Heart left ventricle (tissue), 16 donors: ENCODE data around the gene SLC6A17. TPM values are rescaled to one million over a fixed set of nuclear protein-coding genes. Genes with fewer than 3 reads are reported as not detected.

Source experiments
- ATAC-seq, 4 donors: fragments of 200-7000 bp; cut with Tn5 transposase; one replicate each; pipeline ENCODE4 v1.9.1; 2020 to 2022; ENCODE audit warnings: moderate library complexity in 4 of 4, mild to moderate bottlenecking in 3 of 4, moderate number of reproducible peaks in 1 of 4
- DNase-seq, 5 donors: peaks; one replicate each; pipeline ENCODE4 v3.0.0-alpha.2; 2020
- H3K27ac ChIP-seq, 12 donors: fragments of 200-600 bp; sonication (generic) in 4 of 12; one replicate each; pipeline versions ENCODE4 v1.5.0 to v1.8.0; 2016 to 2022; ENCODE audit warnings: mild to moderate bottlenecking in 2 of 12
- H3K27me3 ChIP-seq, 9 donors: fragments of 200-600 bp; sonication (generic) in 2 of 9; one replicate each; pipeline versions ENCODE4 v1.5.1 to v1.8.0; 2016 to 2022; ENCODE audit warnings: mild to moderate bottlenecking in 3 of 9
- H3K36me3 ChIP-seq, 9 donors: fragments of 200-600 bp; sonication (generic) in 2 of 9; one replicate each; pipeline versions ENCODE4 v1.5.0 to v1.8.0; 2018 to 2022; ENCODE audit warnings: mild to moderate bottlenecking in 2 of 9
- H3K4me1 ChIP-seq, 12 donors: fragments of 200-600 bp; sonication (generic) in 4 of 12; one replicate each; pipeline versions ENCODE4 v1.5.0 to v1.8.0; 2016 to 2022; ENCODE audit warnings: mild to moderate bottlenecking in 3 of 12
- H3K4me3 ChIP-seq, 12 donors: fragments of 200-600 bp; sonication (generic) in 4 of 12; one replicate each; pipeline versions ENCODE4 v1.5.0 to v1.8.0; 2017 to 2022; ENCODE audit warnings: mild to moderate bottlenecking in 9 of 12, moderate library complexity in 4 of 12
- H3K9me3 ChIP-seq, 12 donors: fragments of 200-600 bp; sonication (generic) in 4 of 12; one replicate each; pipeline versions ENCODE4 v1.5.0 to v1.8.0; 2016 to 2022; ENCODE audit warnings: mild to moderate bottlenecking in 1 of 12
- POLR2A ChIP-seq, 2 donors: fragments of 450-650 bp; IDR thresholded peaks; one replicate each; pipeline ENCODE4 v1.6.1; 2017; ENCODE audit warnings: antibody characterized with exemption in 2 of 2, mild to moderate bottlenecking in 2 of 2, moderate library complexity in 2 of 2
- WGBS, 4 donors: extraction: QIAGEN DNeasy Blood & Tissue Kit in 2 of 4; methylation state at CpG; one replicate each; pipeline versions ENCODE4 v1.1.5 to v1.1.7; 2013 to 2018; 5-methylcytosine and 5-hydroxymethylcytosine counted together
- intact Hi-C, 10 donors: fragments of 100-400 bp; cut with DNase I; formaldehyde crosslinking; loops; one replicate each; pipeline versions ENCODE4 v1.11.1 to v1.14.2; 2022
- polyA plus RNA-seq, 2 donors: library from polyadenylated mRNA; stranded (reverse); fragments of 200-250 nt; gene quantifications; one replicate each; pipeline ENCODE4 v1.2.3, GENCODE V29; 2013
- total RNA-seq, 9 donors: library from RNA; depleted of rRNA in 2 of 9; stranded (reverse); fragments of >200 nt in 2 of 9; fragmentation: NEBNext Ultra II Directional in 3 of 9; extraction: Animal tissue kit (Norgen Biotek cat#: 25700) in 3 of 9; gene quantifications; one replicate each; pipeline versions ENCODE4 v1.1.0 to v1.2.4, GENCODE V29; 2016 to 2023
- TF ChIP-seq, protein P1 (sequence below), 12 donors: fragments of 200-600 bp; sonication (generic) in 4 of 12; IDR thresholded peaks; one replicate each; pipeline versions ENCODE4 v1.5.0 to v1.8.0; 2018 to 2022; ENCODE audit warnings: antibody characterized with exemption in 12 of 12, mild to moderate bottlenecking in 5 of 12
- donor health status: ischemic (EF 13 %, LVEDD 7.1; RV severe dilation, severe dysfunction).
- donor health status: healthy with polysubstance abuse.
- donor health status: DM: no; HTN: yes; CAD: no.
- donor health status: DM: no; HTN: no; CAD: no.
- donor health status: ischemic (EF 25% LVEDD 6.9; RV normal size, moderate dysfunction).
- donor health status: ischemic (EF 25% LVEDD 5.7; RV mildly dilated, moderate dysfunction).
- donor health status: healthy.
- donor health status: DM: yes; HTN: yes; CAD: no.
- donor health status: ischemic (EF 35%, LVEDD 5.7; RV mildly dilated, moderate dysfunction).
- donor health status: nonischemic (EF 11% LVEDD 7.7; RV severe dilation, severe dysfunction).
- donor health status: DM: yes; HTN: yes; CAD: no.
- donor health status: PGD.
- donor health status: ischemic (EF 29% LVEDD 5.4; RV normal size, mild dysfunction).
- donor health status: nonischemic (EF 23%, LVEDD 6.1; RV moderate dilation, normal function).

SLC6A17 gene
- total and polyA plus RNA-seq, 11 donors = 0.07 to 0.50 (median 0.24) TPM; not detected in 3

DNA sequence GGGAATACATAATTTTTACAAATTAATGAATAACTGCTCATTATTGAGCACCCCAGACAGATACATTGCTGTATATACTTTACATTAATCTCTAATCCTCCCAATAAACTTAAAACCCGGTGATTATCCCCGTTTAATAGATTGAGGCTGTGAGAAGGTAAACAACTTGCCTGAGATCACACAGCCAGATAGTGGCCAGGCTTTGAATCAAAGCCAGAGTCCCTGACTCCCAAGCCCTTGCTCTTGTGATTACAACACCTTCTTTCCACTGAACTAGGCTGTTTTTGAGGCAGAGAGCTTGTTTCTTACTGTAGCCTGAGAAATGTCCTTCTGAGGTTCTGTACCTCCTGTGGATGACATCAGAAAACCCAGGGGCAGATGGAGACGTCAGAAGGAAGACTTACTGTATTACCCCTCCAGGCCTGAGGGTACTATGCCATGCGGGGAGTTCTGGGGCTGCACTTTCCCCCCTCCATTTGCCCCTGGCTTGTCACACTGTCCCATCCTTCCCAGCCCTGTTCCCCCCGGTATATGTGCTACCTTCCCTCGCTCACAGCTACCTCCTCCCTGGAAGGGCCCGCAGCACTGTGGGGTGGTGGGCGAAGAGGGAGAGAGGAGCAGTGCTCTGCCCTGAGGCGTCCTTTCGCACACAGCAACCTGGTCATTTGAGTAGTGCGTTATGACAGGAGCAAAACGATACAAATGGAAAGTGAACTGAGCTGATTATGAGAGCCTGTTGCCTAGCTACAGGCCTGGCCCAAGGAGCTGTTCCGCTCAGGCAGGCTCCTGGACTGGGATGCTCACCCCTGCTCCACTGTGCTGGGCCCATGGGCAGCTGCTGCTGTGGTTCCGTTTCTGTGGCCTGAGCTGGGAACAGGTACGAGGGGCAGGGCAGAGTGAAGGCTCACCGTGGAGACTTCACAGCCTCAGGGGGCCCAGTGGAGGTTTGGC, 64.4 kb downstream of the SLC6A17 start:
- Histone ChIP-seq H3K27ac (no peak overlapping the region), H3K36me3 (peaks cover 0 to 10% (median 0%) of the 10 kb centered on the region in 9 donors), H3K9me3 (no peaks in the 10 kb centered on the region), H3K4me3 (no peak overlapping the region), H3K27me3 (peaks cover 0 to 13% (median 0%) of the 10 kb centered on the region in 9 donors), H3K4me1 (peaks cover 0 to 52% (median 21%) of the 10 kb centered on the region in 12 donors)
- no peak for TF ChIP-seq POLR2A (IDR thresholded peaks at IDR 0.05)
- TF ChIP-seq, protein P1, sequence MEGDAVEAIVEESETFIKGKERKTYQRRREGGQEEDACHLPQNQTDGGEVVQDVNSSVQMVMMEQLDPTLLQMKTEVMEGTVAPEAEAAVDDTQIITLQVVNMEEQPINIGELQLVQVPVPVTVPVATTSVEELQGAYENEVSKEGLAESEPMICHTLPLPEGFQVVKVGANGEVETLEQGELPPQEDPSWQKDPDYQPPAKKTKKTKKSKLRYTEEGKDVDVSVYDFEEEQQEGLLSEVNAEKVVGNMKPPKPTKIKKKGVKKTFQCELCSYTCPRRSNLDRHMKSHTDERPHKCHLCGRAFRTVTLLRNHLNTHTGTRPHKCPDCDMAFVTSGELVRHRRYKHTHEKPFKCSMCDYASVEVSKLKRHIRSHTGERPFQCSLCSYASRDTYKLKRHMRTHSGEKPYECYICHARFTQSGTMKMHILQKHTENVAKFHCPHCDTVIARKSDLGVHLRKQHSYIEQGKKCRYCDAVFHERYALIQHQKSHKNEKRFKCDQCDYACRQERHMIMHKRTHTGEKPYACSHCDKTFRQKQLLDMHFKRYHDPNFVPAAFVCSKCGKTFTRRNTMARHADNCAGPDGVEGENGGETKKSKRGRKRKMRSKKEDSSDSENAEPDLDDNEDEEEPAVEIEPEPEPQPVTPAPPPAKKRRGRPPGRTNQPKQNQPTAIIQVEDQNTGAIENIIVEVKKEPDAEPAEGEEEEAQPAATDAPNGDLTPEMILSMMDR (IDR thresholded peaks at IDR 0.05) = no peak
- ATAC-seq (no peak), DNase-seq (no peak)
- intact Hi-C loops = loop anchor here in 5 of 10 donors (5.0 to 10.0 kb wide), 2 partner anchors 50 to 193 kb away; partner anchors contain the start of gene LAMTOR5 (in 4 of the 5)
- 77 to 86% (median 79%) methylated on average over 14 to 16 of the region's 16 CpGs for WGBS, 4 donors

DNA sequence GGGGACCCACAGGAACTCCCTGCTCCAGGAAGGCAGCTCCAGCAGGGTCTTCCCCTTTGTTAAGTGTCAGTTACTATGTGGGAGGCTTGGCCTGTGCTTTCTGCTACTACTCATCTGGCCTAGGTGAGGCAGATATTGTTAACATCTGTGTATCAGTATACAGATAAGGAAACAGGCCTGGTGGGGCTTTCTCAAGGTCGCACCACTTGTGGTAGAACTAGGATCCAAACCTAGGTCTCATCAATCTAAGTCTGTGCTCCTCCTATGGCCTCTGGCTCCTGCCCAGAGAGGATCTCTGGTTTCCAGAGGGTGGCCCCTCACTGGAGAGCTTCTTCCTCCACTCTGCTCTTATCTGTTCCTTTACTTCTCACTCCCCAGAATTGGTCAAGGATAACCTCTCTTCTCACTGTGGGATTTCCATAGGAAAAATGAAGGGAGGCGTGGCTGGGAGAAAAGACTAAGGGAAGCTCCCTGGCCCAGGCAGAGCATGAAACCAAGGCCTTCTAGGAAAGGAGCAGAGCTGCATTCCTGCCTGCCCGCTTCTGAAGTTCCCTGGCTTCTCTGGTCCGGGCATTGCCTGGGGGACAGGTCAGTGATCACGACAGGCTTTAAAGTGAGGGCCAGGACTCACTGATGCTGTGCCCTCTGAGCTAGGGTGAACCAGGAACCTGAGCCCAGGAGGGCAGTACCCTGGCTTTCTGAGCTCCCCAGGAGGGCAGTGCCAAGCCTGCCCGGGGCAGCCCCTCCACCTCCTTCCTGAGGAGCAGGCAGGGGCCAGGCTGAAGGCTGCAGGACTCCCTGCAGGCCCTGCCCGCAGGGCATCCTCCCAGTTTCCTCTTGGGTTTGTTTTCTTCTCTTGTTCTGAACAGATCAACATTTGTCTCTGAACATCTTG, 65.6 kb downstream of the SLC6A17 start:
- intact Hi-C loops = loop anchor here in 2 of 10 donors (10.0 kb wide), 1 partner anchor 49 kb away; no protein-coding TSS in a partner anchor
- H3K9me3 ChIP-seq = no peaks in the 10 kb centered on the region
- H3K4me3 ChIP-seq = no peak overlapping the region
- H3K27ac ChIP-seq = no peak overlapping the region
- peaks cover 0 to 12% (median 0%) of the 10 kb centered on the region in 9 donors for H3K27me3 ChIP-seq
- WGBS, 4 donors = 79 to 89% (median 87%) methylated on average over 6 to 7 of the region's 7 CpGs
- no peak for ATAC-seq
- peaks cover 0 to 47% (median 19%) of the 10 kb centered on the region in 12 donors for H3K4me1 ChIP-seq
- no peak for DNase-seq
- TF ChIP-seq, protein P1 (IDR thresholded peaks at IDR 0.05) = no peak
- no peak for TF ChIP-seq POLR2A (IDR thresholded peaks at IDR 0.05)
- H3K36me3 ChIP-seq = peaks cover 0 to 10% (median 0%) of the 10 kb centered on the region in 9 donors

DNA sequence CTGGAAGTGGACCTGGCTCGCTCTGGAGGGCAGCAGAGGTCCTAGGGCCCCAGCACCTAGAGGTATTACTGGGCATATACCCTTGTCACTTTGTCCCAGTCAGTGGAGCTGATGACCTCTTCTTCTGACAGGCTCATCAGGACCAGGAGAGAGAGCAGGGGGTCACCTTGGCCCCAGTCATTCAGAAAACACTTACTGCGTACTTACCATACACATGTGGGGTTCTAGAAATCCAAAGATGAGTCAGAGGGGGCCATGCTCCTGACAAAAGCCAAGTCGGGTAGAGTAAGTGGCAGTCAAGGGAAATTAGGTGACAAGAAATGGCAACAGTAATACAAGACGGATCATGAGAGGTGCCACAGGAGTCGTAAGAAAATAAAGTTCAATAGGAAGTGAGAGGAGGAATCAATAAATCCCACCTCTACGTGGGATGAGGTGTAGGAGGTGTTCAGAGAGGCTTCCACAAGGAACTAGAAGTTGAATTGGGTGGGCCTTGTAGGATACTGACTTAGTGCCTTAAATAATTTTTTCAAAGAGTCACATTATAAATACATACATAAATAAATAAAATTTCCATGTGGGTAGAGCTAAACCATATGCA, 66.7 kb downstream of the SLC6A17 start:
- H3K36me3 ChIP-seq = peaks cover 0 to 10% (median 0%) of the 10 kb centered on the region in 9 donors
- H3K4me3 ChIP-seq = no peak overlapping the region
- H3K27me3 ChIP-seq = peaks cover 0 to under 1% (median 0%) of the 10 kb centered on the region in 9 donors
- no peak for DNase-seq
- TF ChIP-seq POLR2A (IDR thresholded peaks at IDR 0.05) = no peak
- TF ChIP-seq, protein P1 (IDR thresholded peaks at IDR 0.05) = no peak
- WGBS, 4 donors = 91 to 96% (median 94%) methylated on average over 5 to 6 of the region's 6 CpGs
- H3K4me1 ChIP-seq = peaks cover 0 to 36% (median 11%) of the 10 kb centered on the region in 12 donors
- ATAC-seq = no peak
- no peaks in the 10 kb centered on the region for H3K9me3 ChIP-seq
- intact Hi-C loops = loop anchor here in 2 of 10 donors (10.0 kb wide), 1 partner anchor 48 kb away; no protein-coding TSS in a partner anchor
- H3K27ac ChIP-seq = no peak overlapping the region
